Smooth muscle cell (in vitro differentiated cells): ENCODE measurements around the gene OR52B6. TPM values are rescaled to one million over a fixed set of nuclear protein-coding genes. Genes with fewer than 3 reads are reported as not detected.

ENCODE experiments used
- DNase-seq: peaks from one replicate; lab custom pipeline; 2025; ENCODE audit not compliant: unreplicated experiment; lab: John Stamatoyannopoulos, UW
- H2AFZ ChIP-seq: fragments of 200-600 bp; sonication (generic); 2 replicates; pipeline ENCODE4 v1.6.0; 2016; ENCODE audit warnings: antibody characterized with exemption, low read depth, mild to moderate bottlenecking
- H3F3A ChIP-seq: fragments of 200-600 bp; sonication (generic); 2 replicates; pipeline ENCODE4 v1.6.0; 2017; ENCODE audit warnings: antibody characterized with exemption, low read depth
- H3K27ac ChIP-seq: fragments of 200-600 bp; sonication (generic); 2 replicates; pipeline ENCODE4 v1.5.1; 2016; ENCODE audit warnings: low read depth, mild to moderate bottlenecking
- H3K27me3 ChIP-seq: fragments of 200-600 bp; sonication (generic); 2 replicates; pipeline ENCODE4 v1.6.1; 2016; ENCODE audit warnings: low read depth, mild to moderate bottlenecking
- H3K36me3 ChIP-seq: fragments of 200-600 bp; sonication (generic); 2 replicates; pipeline ENCODE4 v1.5.1; 2016; ENCODE audit warnings: low read depth
- H3K4me1 ChIP-seq: fragments of 200-600 bp; sonication (generic); 2 replicates; pipeline ENCODE4 v1.5.1; 2016; ENCODE audit warnings: low read depth
- H3K4me2 ChIP-seq: fragments of 200-600 bp; sonication (generic); 2 replicates; pipeline ENCODE4 v1.6.0; 2016; ENCODE audit warnings: mild to moderate bottlenecking
- H3K4me3 ChIP-seq: fragments of 200-600 bp; sonication (generic); 2 replicates; pipeline ENCODE4 v1.5.1; 2016; ENCODE audit warnings: mild to moderate bottlenecking
- H3K79me2 ChIP-seq: fragments of 200-600 bp; sonication (generic); 2 replicates; pipeline ENCODE4 v1.6.0; 2016; ENCODE audit warnings: low read depth, mild to moderate bottlenecking
- H3K9ac ChIP-seq: fragments of 200-600 bp; sonication (generic); 2 replicates; pipeline ENCODE4 v1.6.0; 2016; ENCODE audit warnings: low read depth
- H3K9me3 ChIP-seq: fragments of 200-600 bp; sonication (generic); replicated peaks from 2 replicates; pipeline ENCODE4 v1.5.1; 2016; ENCODE audit warnings: low read depth
- H4K20me1 ChIP-seq: fragments of 200-600 bp; sonication (generic); 2 replicates; pipeline ENCODE4 v1.6.0; 2016; ENCODE audit warnings: low read depth
- CTCF ChIP-seq: fragments of 200-600 bp; sonication (generic); IDR thresholded peaks from 2 replicates; pipeline ENCODE4 v1.5.1; 2017; ENCODE audit warnings: borderline replicate concordance, mild to moderate bottlenecking, antibody characterized with exemption; ENCODE audit not compliant: insufficient read depth, poor library complexity, severe bottlenecking
- WGBS: methylation state at CpG from one replicate; pipeline ENCODE4 v1.1.7; 2016; ENCODE audit warnings: low lambda C conversion rate; 5-methylcytosine and 5-hydroxymethylcytosine counted together
- polyA plus RNA-seq: library from polyadenylated mRNA; unstranded; fragments of >200 nt; fragmentation: Nextera tagmentation; extraction: Ambion mirVana; gene quantifications from 2 replicates; pipeline ENCODE4 v1.2.1, GENCODE V29; 2016
- total RNA-seq: library from RNA; depleted of rRNA; stranded (reverse); fragments of >200 nt; gene quantifications from 2 replicates; pipeline ENCODE4 v1.2.3, GENCODE V29; 2014

Gene OR52B6
- total and polyA plus RNA-seq, 2 experiments from 2014 or later = not detected

- Histone ChIP-seq H3K27ac (no peak overlapping the region), H4K20me1 (no peaks in the 10 kb centered on the region), H3K27me3 (no peaks in the 10 kb centered on the region), H3K4me3 (no peak overlapping the region), H3K9me3 (no peaks in the 10 kb centered on the region), H3K4me1 (no peaks in the 10 kb centered on the region), H3K9ac (no peak overlapping the region), H3K79me2 (no peaks in the 10 kb centered on the region), H3K36me3 (no peaks in the 10 kb centered on the region), H2AFZ (no peak overlapping the region), H3F3A (no peaks in the 10 kb centered on the region), H3K4me2 (peak overlapping the region; percentile 12)
- TF ChIP-seq CTCF = no peak
- 51% methylated on average over 2 of the region's 2 CpGs for WGBS
- no peak for DNase-seq
These were observed 50.7 kb downstream of the OR52B6 start for GRCh38 chr11:5631417-5631816.

Other genes starting within 250 kb of the OR52B6 start
- 0.09 and 0.54 TPM in 2 replicates for gene OR51B5, start 237.4 kb upstream of the OR52B6 start, total RNA-seq
- not detected in 2 replicates for gene OR51B5, start 237.4 kb upstream of the OR52B6 start, polyA plus RNA-seq
- gene OR51B6, start 229.4 kb upstream of the OR52B6 start, total RNA-seq = not detected in 2 replicates
- gene OR51B6, start 229.4 kb upstream of the OR52B6 start, polyA plus RNA-seq = not detected in 2 replicates
- gene OR51M1, start 197.1 kb upstream of the OR52B6 start, total RNA-seq = not detected in 2 replicates
- gene OR51M1, start 197.1 kb upstream of the OR52B6 start, polyA plus RNA-seq = not detected in 2 replicates
- gene OR51Q1, start 158.8 kb upstream of the OR52B6 start, total RNA-seq = not detected in 2 replicates
- gene OR51Q1, start 158.8 kb upstream of the OR52B6 start, polyA plus RNA-seq = not detected in 2 replicates
- gene OR51I1, start 139.4 kb upstream of the OR52B6 start, total RNA-seq = not detected in 2 replicates
- gene OR51I1, start 139.4 kb upstream of the OR52B6 start, polyA plus RNA-seq = not detected in 2 replicates
- not detected in 2 replicates for gene OR51I2, start 131.6 kb upstream of the OR52B6 start, total RNA-seq
- gene OR51I2, start 131.6 kb upstream of the OR52B6 start, polyA plus RNA-seq = not detected in 2 replicates
- gene OR52D1, start 92.2 kb upstream of the OR52B6 start, total RNA-seq = not detected in 2 replicates
- gene OR52D1, start 92.2 kb upstream of the OR52B6 start, polyA plus RNA-seq = not detected in 2 replicates
- 0.13 and 0.27 TPM in 2 replicates for gene UBQLN3, start 70.9 kb upstream of the OR52B6 start, total RNA-seq
- gene UBQLN3, start 70.9 kb upstream of the OR52B6 start, polyA plus RNA-seq = 0.45 TPM in 1 of 2 replicates, not detected in the other
- 0.31 and 0.58 TPM in 2 replicates for gene UBQLNL, start 64.2 kb upstream of the OR52B6 start, total RNA-seq
- gene UBQLNL, start 64.2 kb upstream of the OR52B6 start, polyA plus RNA-seq = 0.14 TPM in 1 of 2 replicates, not detected in the other
- gene OR52H1, start 32.3 kb upstream of the OR52B6 start, total RNA-seq = not detected in 2 replicates
- gene OR52H1, start 32.3 kb upstream of the OR52B6 start, polyA plus RNA-seq = not detected in 2 replicates
- gene TRIM6, start 15.8 kb downstream of the OR52B6 start, total RNA-seq = 5.6 and 10.0 TPM in 2 replicates
- gene TRIM6, start 15.8 kb downstream of the OR52B6 start, polyA plus RNA-seq = 3.7 and 11.7 TPM in 2 replicates
- 6.7 and 7.5 TPM in 2 replicates for gene TRIM34, start 44.1 kb downstream of the OR52B6 start, total RNA-seq
- gene TRIM34, start 44.1 kb downstream of the OR52B6 start, polyA plus RNA-seq = 4.1 and 6.3 TPM in 2 replicates
- 22.2 and 27.6 TPM in 2 replicates for gene TRIM5, start 104.2 kb downstream of the OR52B6 start, total RNA-seq
- gene TRIM5, start 104.2 kb downstream of the OR52B6 start, polyA plus RNA-seq = 16.4 and 18.0 TPM in 2 replicates
- gene TRIM22, start 108.9 kb downstream of the OR52B6 start, total RNA-seq = 34.4 and 41.1 TPM in 2 replicates
- 26.1 and 33.4 TPM in 2 replicates for gene TRIM22, start 108.9 kb downstream of the OR52B6 start, polyA plus RNA-seq
- gene OR56B1, start 155.6 kb downstream of the OR52B6 start, total RNA-seq = not detected in 2 replicates
- gene OR56B1, start 155.6 kb downstream of the OR52B6 start, polyA plus RNA-seq = not detected in 2 replicates
- gene OR52N4, start 173.4 kb downstream of the OR52B6 start, total RNA-seq = 0.40 and 1.9 TPM in 2 replicates
- not detected in 2 replicates for gene OR52N4, start 173.4 kb downstream of the OR52B6 start, polyA plus RNA-seq
- not detected in 2 replicates for gene OR52N5, start 202.5 kb downstream of the OR52B6 start, total RNA-seq
- gene OR52N5, start 202.5 kb downstream of the OR52B6 start, polyA plus RNA-seq = not detected in 2 replicates
- gene OR52N1, start 210.4 kb downstream of the OR52B6 start, total RNA-seq = not detected in 2 replicates
- not detected in 2 replicates for gene OR52N1, start 210.4 kb downstream of the OR52B6 start, polyA plus RNA-seq
- not detected in 2 replicates for gene OR52N2, start 228.0 kb downstream of the OR52B6 start, total RNA-seq
- not detected in 2 replicates for gene OR52N2, start 228.0 kb downstream of the OR52B6 start, polyA plus RNA-seq